Anterior cingulate cortex (tissue), 58 donors: ENCODE results near the gene CLDN4.

Source experiments
- DNase-seq, 58 donors: peaks; one replicate each; lab custom pipeline; 2025; lab: John Stamatoyannopoulos, UW

Gene CLDN4

GRCh38 chr7:73840715-73841379 lies 10.1 kb downstream of the CLDN4 start:
- no peak for DNase-seq

GRCh38 chr7:73841689-73842066 lies 10.9 kb downstream of the CLDN4 start:
- no peak for DNase-seq

DNA sequence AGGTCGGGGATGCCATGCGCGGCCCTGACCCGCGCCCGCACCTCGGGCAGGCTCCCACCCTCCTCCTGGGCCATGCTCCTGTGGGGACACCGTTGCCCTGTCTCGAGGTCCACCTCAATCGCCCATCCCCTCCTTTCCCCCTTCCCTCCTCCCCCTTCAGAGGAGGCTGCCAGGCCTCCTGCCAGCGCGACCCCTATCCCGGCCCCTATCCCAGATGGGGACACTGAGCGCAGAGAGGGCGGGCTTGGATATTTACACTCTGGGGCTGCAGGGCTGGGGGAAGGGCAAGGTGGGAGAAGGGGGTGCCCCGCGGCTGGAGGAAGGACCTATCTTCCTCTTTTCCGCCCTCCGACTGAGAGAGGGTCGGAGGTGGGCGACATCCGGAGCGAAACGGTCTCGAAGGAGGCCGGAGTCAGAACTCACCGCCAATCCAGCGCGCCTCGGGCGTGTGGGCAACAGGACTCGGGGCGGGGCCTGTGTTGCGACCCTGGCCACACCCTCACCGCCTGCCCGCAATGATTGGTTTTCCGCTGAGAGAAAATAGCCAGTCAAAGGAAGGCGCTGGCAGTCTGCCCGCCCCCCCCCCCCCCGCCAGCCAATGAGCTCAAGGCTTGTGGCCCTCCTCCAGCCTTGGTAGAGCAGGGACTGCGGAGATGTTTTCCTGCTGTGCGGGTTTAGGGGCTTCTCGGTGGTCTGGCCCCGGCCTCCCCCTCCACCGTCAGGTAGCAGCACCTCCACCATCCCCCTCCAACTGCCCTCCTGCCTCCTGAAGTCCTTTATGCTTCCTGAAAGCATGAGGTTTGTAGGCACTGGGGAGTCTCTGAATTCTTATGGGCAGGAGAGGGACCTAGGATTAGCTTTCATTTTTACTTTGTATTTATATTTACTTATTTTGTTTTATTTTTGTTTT lies 11.5 kb downstream of the CLDN4 start, which contains the start of gene METTL27:
TSS of gene METTL27 (minus strand) at position 450 of the 910 bp plus-strand sequence. CDS start at position 74, 376 bp downstream.
- peak; percentile 32 to 94 (median 87) for DNase-seq

- DNase-seq: no peak
Measured at GRCh38 chr7:73844131-73844547, 13.3 kb downstream of the CLDN4 start.

GRCh38 chr7:73844848-73845460 lies 14.2 kb downstream of the CLDN4 start:
- DNase-seq: no peak

- peak in 2 of 58 donors; percentile 3 to 10 for DNase-seq
Measured at GRCh38 chr7:73845701-73846195, 15.0 kb downstream of the CLDN4 start.

DNA sequence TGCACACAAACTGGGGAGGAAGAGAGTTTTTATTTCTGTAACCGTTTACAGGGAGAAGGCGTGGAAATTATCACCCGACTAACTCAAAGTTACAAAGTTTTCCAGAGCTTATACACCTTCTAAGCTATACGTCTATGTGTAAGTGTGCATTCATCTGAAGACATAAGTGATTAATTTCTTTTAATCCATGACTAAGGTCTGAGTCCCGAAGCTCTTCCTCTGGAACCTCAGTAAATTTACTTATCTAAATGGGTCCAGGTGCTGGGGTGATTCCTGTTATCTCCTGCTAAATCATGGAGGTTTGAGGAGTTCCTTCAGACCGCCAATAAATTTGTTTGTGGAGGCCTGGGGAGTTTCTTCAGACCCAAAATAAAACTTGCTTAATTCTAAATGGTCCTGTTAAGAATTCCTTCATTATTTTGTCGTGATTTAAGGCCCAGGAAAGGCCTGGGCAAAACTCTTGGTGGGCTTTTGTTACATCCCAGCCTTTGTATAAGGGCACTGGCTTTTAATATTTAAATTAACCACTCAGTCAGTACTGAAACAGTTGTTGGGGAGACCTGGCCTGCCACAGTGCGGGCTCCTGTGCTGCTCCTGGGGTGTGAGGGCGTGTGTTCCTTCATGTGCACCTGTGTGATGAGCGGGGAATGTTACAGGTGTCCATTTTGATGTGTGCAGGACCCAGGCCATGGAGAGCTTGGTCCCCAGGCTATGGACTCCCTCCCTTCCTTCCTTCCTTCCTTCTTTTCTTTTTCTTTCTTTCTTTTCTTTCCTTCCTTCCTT lies 17.3 kb downstream of the CLDN4 start:
- no peak for DNase-seq

- no peak for DNase-seq
Measured at GRCh38 chr7:73850781-73851207, 20.0 kb downstream of the CLDN4 start.

- no peak for DNase-seq
Measured at GRCh38 chr7:73851410-73852338, 20.9 kb downstream of the CLDN4 start.

DNA sequence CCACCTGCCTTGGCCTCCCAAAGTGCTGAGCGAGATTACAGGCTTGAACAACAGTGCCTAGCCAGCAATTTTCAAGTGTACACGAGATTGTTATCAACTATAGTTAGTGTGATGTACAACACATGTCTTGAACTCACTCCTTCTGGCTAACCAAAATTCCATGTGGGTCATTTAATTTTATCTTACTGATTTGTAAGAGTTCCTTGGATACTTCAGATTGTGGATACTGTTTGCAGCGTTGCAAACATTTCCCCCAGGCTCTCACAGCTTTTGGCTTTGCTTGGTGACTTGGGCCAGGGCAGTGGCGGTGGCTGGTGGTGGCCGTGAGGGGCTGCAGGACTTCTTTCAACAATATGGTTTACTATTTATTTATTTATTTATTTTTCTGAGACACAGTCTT lies 21.7 kb downstream of the CLDN4 start:
- DNase-seq: no peak

GRCh38 chr7:73856941-73857340 lies 26.1 kb downstream of the CLDN4 start:
- DNase-seq: no peak

GRCh38 chr7:73858807-73859206 lies 28.0 kb downstream of the CLDN4 start:
- no peak for DNase-seq

DNA sequence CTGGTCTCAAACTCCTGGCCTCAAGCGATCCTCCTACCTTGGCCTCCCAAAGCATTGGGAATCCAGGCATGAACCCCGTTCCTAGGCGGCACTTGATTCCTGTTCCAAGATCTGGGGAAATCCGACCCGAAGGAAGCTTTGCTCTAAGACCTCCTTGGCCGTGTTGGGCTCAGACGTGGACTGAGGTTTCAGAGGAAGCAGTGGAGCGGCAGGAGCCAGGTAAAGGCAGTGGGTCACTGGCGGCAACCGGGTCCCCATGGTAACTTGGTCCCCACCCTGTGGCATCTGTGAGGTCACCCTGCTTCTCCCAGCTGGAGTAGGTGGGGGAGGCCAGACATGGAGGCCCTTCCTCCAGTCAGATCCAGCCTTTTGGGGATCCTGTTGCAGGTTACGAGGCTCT lies 30.1 kb downstream of the CLDN4 start, which contains the start of gene TMEM270:
TSS of gene TMEM270 (plus strand) at position 301 of the 400 bp plus-strand sequence. CDS start at position 337, 36 bp downstream.
- DNase-seq: no peak

DNA sequence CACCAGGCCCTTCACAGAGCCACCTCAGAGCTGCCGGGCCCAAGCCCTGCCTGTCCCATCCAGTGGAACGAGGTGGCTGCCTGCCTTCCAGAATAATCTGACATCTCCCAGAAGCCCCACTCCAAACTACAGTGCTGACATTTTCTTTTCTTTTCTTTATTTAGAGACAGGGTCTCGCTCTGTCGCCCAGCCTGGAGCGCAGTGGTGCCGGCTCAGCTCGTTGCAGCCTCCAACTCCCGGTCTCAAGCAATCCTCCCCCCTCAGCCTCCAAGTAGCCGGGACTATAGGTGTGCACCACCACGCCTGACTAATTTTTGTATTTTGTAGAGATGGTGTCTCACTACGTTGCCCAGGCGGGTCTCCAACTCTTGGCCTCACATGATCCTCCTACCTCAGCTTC lies 30.5 kb downstream of the CLDN4 start:
- DNase-seq: no peak

- DNase-seq: no peak
Measured at GRCh38 chr7:73864981-73865711, 34.4 kb downstream of the CLDN4 start.

DNA sequence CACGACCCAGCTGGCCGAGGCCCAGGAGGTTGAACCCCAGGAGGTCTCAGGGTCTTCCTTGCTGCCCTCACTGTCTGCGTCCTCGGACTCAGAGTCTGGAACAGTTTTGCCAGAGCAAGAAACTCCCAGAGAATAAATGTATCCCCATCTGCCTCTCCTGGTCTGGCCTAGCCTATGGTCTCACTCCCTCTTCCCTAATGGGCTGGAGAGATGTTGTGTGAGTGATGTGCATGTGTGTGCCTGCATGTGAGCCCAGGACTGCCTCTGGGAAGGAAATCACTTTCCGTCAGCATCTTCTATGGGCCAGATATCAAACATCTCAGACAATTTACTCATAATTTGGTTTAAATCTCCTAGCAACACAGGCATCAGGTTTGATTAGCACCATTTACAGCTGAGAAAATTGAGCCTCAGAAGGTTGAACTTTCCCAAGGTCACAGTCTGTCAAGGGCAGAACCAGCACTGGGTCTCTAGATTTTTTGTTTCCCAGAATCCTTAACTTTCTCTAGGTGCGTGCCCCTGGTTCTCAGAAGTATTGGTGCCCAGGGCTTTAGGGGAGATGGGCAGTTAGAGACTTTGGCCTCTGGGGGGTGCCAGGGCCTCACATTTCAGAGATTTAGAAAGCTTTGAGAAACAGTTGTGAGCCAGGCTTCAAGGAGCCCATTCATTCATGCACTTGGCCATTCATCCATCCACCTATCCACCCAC lies 35.1 kb downstream of the CLDN4 start:
- peak in 22 of 58 donors; percentile 5 to 49 (median 19) for DNase-seq

DNA sequence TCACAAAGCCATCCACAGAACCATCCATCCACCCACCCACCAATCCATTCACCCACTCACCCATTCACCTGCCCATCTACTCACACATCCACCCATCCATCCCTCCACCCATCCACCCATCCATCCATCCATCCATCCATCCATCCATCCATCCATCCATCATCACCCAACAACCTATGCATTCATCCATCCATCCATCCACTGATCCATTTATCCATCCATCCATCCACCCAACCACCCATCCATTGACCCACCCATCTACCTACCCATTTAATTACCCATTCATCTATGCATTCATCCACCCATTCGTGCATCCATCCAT lies 35.6 kb downstream of the CLDN4 start:
- DNase-seq: no peak
